Measurements from ENCODE around the gene PFKFB3.

Gene PFKFB3

GRCh38 chr10:6231730-6232129 is 29.0 kb downstream of the PFKFB3 start:
- TF ChIP-seq GABPA (IDR thresholded peaks at IDR 0.05; ENCODE audit: low read depth): no peak
- no peak for TF ChIP-seq POLR2AphosphoS5 (IDR thresholded peaks at IDR 0.05; ENCODE audit: low read depth)
- TF ChIP-seq CTCF (IDR thresholded peaks at IDR 0.05; ENCODE audit: insufficient read depth, low read length): no peak
- TF ChIP-seq SPI1 (IDR thresholded peaks at IDR 0.05; ENCODE audit: borderline replicate concordance, low read depth): no peak
- TF ChIP-seq REST (IDR thresholded peaks at IDR 0.05; ENCODE audit: insufficient replicate concordance, low read depth): no peak
- Histone ChIP-seq H3K4me3 (replicated peaks; ENCODE audit: insufficient read depth, low read length) (no peak overlapping the region), H3K27me3 (ENCODE audit: insufficient read depth, poor library complexity, severe bottlenecking) (no peaks in the 10 kb centered on the region), H3K27ac (replicated peaks) (no peak overlapping the region)
- DNase-seq (ENCODE audit: low read depth in 1 of 2, low spot score in 1 of 2): no peak

- TF ChIP-seq GABPA (IDR thresholded peaks at IDR 0.05; ENCODE audit: low read depth) (no peak), SPI1 (IDR thresholded peaks at IDR 0.05; ENCODE audit: borderline replicate concordance, low read depth) (no peak), CTCF (IDR thresholded peaks at IDR 0.05; ENCODE audit: insufficient read depth, low read length) (no peak), POLR2AphosphoS5 (IDR thresholded peaks at IDR 0.05; ENCODE audit: low read depth) (no peak), REST (IDR thresholded peaks at IDR 0.05; ENCODE audit: insufficient replicate concordance, low read depth) (no peak)
- Histone ChIP-seq H3K27ac (replicated peaks) (no peak overlapping the region), H3K27me3 (ENCODE audit: insufficient read depth, poor library complexity, severe bottlenecking) (no peaks in the 10 kb centered on the region), H3K4me3 (replicated peaks; ENCODE audit: insufficient read depth, low read length) (no peak overlapping the region)
- DNase-seq (ENCODE audit: low read depth in 1 of 2, low spot score in 1 of 2): no peak
Measured at GRCh38 chr10:6232225-6232807, 29.6 kb downstream of the PFKFB3 start.

GRCh38 chr10:6232846-6233724 is 30.4 kb downstream of the PFKFB3 start:
- TF ChIP-seq POLR2AphosphoS5 (IDR thresholded peaks at IDR 0.05; ENCODE audit: low read depth): no peak
- no peak for TF ChIP-seq SPI1 (IDR thresholded peaks at IDR 0.05; ENCODE audit: borderline replicate concordance, low read depth)
- TF ChIP-seq REST (IDR thresholded peaks at IDR 0.05; ENCODE audit: insufficient replicate concordance, low read depth): no peak
- TF ChIP-seq CTCF (IDR thresholded peaks at IDR 0.05; ENCODE audit: insufficient read depth, low read length): no peak
- TF ChIP-seq GABPA (IDR thresholded peaks at IDR 0.05; ENCODE audit: low read depth): no peak
- Histone ChIP-seq H3K27ac (replicated peaks) (no peak overlapping the region), H3K27me3 (ENCODE audit: insufficient read depth, poor library complexity, severe bottlenecking) (no peaks in the 10 kb centered on the region), H3K4me3 (replicated peaks; ENCODE audit: insufficient read depth, low read length) (no peak overlapping the region)
- no peak for DNase-seq (ENCODE audit: low read depth in 1 of 2, low spot score in 1 of 2)

All from HL-60 (cell line).